ENCODE measurements around the gene THSD1. TPM values are rescaled to one million over a fixed set of nuclear protein-coding genes. Genes with fewer than 3 reads are reported as not detected.
"Not testable (repeated sequence)": the region's sequence is repeated elsewhere in the genome, so short reads cannot be mapped to it uniquely, and the experiment has no call there.

THSD1 gene
- total RNA-seq, 4 donors from 2014 or later = 6.1 to 12.8 (median 7.9) TPM

- Histone ChIP-seq H3K4me3 (replicated peaks in 1 of 3) (no peak overlapping the region), H3K9me3 (no peaks in the 10 kb centered on the region), H3K36me3 (no peaks in the 10 kb centered on the region), H3K27ac (no peak overlapping the region), H3K4me1 (no peaks in the 10 kb centered on the region), H3K27me3 (no peaks in the 10 kb centered on the region)
- no peak for TF ChIP-seq POLR2A (IDR thresholded peaks at IDR 0.05)
- TF ChIP-seq, protein P1, sequence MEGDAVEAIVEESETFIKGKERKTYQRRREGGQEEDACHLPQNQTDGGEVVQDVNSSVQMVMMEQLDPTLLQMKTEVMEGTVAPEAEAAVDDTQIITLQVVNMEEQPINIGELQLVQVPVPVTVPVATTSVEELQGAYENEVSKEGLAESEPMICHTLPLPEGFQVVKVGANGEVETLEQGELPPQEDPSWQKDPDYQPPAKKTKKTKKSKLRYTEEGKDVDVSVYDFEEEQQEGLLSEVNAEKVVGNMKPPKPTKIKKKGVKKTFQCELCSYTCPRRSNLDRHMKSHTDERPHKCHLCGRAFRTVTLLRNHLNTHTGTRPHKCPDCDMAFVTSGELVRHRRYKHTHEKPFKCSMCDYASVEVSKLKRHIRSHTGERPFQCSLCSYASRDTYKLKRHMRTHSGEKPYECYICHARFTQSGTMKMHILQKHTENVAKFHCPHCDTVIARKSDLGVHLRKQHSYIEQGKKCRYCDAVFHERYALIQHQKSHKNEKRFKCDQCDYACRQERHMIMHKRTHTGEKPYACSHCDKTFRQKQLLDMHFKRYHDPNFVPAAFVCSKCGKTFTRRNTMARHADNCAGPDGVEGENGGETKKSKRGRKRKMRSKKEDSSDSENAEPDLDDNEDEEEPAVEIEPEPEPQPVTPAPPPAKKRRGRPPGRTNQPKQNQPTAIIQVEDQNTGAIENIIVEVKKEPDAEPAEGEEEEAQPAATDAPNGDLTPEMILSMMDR (IDR thresholded peaks at IDR 0.05) = no peak
- WGBS, 2 donors = 19 to 31% methylated on average over 1 of the region's 1 CpG
- DNase-seq = no peak
- intact Hi-C loops (cut with DNase I) = no loop called here
These were observed 31.0 kb downstream of the THSD1 start for GRCh38 chr13:52374873-52375411.

GRCh38 chr13:52374389-52374788 is 31.6 kb downstream of the THSD1 start:
- Histone ChIP-seq H3K4me1 (no peaks in the 10 kb centered on the region), H3K4me3 (replicated peaks in 1 of 3) (no peak overlapping the region), H3K27ac (no peak overlapping the region), H3K9me3 (no peaks in the 10 kb centered on the region), H3K36me3 (no peaks in the 10 kb centered on the region), H3K27me3 (no peaks in the 10 kb centered on the region)
- 89 to 90% methylated on average over 4 of the region's 4 CpGs for WGBS, 2 donors
- TF ChIP-seq, protein P1 (IDR thresholded peaks at IDR 0.05) = no peak
- TF ChIP-seq POLR2A (IDR thresholded peaks at IDR 0.05) = no peak
- DNase-seq = peak in 1 of 2 donors; percentile 16
- intact Hi-C loops (cut with DNase I) = no loop called here

GRCh38 chr13:52373277-52373676 is 32.7 kb downstream of the THSD1 start:
- H3K4me1 ChIP-seq; H3K36me3 ChIP-seq; H3K9me3 ChIP-seq; DNase-seq; H3K4me3 ChIP-seq (replicated peaks in 1 of 3); intact Hi-C loops (cut with DNase I); H3K27ac ChIP-seq; H3K27me3 ChIP-seq: not testable (repeated sequence)
- WGBS, 2 donors = 100% methylated on average over 1 of the region's 1 CpG

DNA sequence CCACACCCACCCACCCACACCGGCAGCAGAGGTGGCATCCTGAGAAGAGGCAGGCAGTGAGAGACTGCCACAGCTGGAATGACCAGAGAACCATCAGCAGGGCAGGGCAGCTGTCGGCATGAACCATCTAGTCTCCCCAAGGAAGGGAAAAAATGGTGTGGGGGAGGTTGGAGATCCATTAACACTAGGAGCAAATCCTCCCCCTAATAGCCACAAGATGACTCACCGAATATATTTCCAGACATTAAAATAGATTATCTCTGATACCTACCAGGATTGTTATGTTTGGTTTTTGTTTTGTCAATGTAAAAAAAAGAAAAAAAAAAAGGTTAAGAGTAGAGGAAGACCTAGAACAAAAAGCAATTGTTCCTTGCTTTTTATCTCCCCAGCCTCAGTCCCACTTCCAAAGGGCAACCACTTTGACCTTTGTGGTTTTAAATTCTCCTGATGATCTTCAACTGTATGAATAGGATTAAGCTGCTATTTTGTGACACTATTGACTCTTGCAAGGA is 34.2 kb downstream of the THSD1 start:
- no peaks in the 10 kb centered on the region for H3K36me3 ChIP-seq
- intact Hi-C loops (cut with DNase I) = no loop called here
- no peaks in the 10 kb centered on the region for H3K27me3 ChIP-seq
- no peak overlapping the region for H3K27ac ChIP-seq
- DNase-seq = no peak
- no peaks in the 10 kb centered on the region for H3K9me3 ChIP-seq
- WGBS, 2 donors = 28 to 29% methylated on average over 3 of the region's 3 CpGs
- TF ChIP-seq, protein P1 (IDR thresholded peaks at IDR 0.05) = no peak
- no peak for TF ChIP-seq POLR2A (IDR thresholded peaks at IDR 0.05)
- H3K4me3 ChIP-seq (replicated peaks in 1 of 3) = no peak overlapping the region
- H3K4me1 ChIP-seq = no peaks in the 10 kb centered on the region

GRCh38 chr13:52366291-52366690 is 39.7 kb downstream of the THSD1 start:
- Histone ChIP-seq H3K27ac (no peak overlapping the region), H3K4me1 (no peaks in the 10 kb centered on the region), H3K27me3 (no peaks in the 10 kb centered on the region), H3K4me3 (replicated peaks in 1 of 3) (no peak overlapping the region), H3K36me3 (no peaks in the 10 kb centered on the region), H3K9me3 (no peaks in the 10 kb centered on the region)
- 76 to 82% methylated on average over 4 of the region's 4 CpGs for WGBS, 2 donors
- DNase-seq = no peak
- intact Hi-C loops (cut with DNase I) = no loop called here
- no peak for TF ChIP-seq POLR2A (IDR thresholded peaks at IDR 0.05)
- TF ChIP-seq, protein P1 (IDR thresholded peaks at IDR 0.05) = no peak

DNA sequence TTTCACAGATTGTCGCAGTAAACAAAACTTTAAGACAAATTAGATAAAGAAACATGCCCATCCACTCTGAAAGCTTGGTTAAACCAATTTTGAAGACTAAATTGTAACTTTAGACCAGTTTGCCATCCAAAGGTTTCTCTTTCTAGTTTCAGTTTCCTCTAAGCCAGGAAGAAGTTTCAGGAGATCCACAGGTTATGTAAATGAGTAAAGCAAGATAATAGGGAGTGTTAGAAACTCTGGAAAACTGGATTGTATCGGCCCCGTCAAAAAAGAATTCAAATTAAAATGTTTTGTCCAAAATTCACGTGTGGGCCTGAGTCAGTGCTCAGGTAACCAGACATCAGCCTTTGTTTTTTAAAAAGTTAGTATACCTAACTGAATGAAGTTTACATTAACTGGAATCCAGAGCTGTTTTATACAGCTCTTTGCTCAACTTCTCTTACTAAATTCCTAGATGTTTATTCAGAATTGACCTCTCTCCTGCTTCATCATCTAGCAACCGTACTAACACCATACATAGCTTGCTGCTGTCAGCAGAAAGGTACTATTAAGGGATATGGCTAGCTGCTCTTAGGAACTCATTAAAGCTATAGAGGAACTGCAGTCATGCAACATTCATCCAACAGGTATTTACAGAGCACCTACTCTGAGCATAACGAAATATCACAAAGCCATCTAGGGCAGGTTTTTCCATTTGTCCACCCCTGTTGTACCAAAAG is 43.6 kb downstream of the THSD1 start:
- not testable (repeated sequence) for H3K27ac ChIP-seq

More for the DNA sequence above, 43.6 kb downstream of the THSD1 start:
- H3K27me3 ChIP-seq; H3K4me1 ChIP-seq; DNase-seq; intact Hi-C loops (cut with DNase I); H3K9me3 ChIP-seq; H3K4me3 ChIP-seq (replicated peaks in 1 of 3); H3K36me3 ChIP-seq: not testable (repeated sequence)
- 87 to 92% methylated on average over 4 of the region's 6 CpGs for WGBS, 2 donors
